GM12891 (cell line): ENCODE results near the gene RBFOX2.
"Not testable (repeated sequence)": the region's sequence is repeated elsewhere in the genome, so short reads cannot be mapped to it uniquely, and the experiment has no call there.

Source experiments
- DNase-seq: peaks from one replicate; pipeline ENCODE4 v3.0.0; 2011; ENCODE audit warnings: low spot score; ENCODE audit not compliant: insufficient read length
- FAIRE-seq: peaks from 2 replicates; lab custom pipeline; 2011; peaks lifted over from hg19 to GRCh38; lab: Jason Lieb, UNC
- PAX5 ChIP-seq: IDR thresholded peaks from 2 replicates; pipeline ENCODE4 v1.6.1; 2011; ENCODE audit warnings: low read length, moderate library complexity, mild to moderate bottlenecking; ENCODE audit not compliant: insufficient read depth, severe bottlenecking
- POLR2A ChIP-seq: IDR thresholded peaks from 2 replicates; pipeline ENCODE4 v1.6.1; 2011; ENCODE audit warnings: low read depth, low read length, control low read depth
- POLR2AphosphoS5 ChIP-seq: IDR thresholded peaks from 2 replicates; pipeline ENCODE4 v1.6.1; 2011; ENCODE audit warnings: low read depth, low read length, control low read depth
- POU2F2 ChIP-seq: IDR thresholded peaks from 2 replicates; pipeline ENCODE4 v1.6.1; 2011; ENCODE audit warnings: low read depth, mild to moderate bottlenecking, control low read depth, low read length, moderate library complexity
- SPI1 ChIP-seq: IDR thresholded peaks from 2 replicates; pipeline ENCODE4 v1.6.1; 2011; ENCODE audit warnings: low read depth, low read length, control low read depth
- TAF1 ChIP-seq: IDR thresholded peaks from 2 replicates; pipeline ENCODE4 v1.6.1; 2011; ENCODE audit warnings: low read depth, low read length, control low read depth

Gene RBFOX2

DNA sequence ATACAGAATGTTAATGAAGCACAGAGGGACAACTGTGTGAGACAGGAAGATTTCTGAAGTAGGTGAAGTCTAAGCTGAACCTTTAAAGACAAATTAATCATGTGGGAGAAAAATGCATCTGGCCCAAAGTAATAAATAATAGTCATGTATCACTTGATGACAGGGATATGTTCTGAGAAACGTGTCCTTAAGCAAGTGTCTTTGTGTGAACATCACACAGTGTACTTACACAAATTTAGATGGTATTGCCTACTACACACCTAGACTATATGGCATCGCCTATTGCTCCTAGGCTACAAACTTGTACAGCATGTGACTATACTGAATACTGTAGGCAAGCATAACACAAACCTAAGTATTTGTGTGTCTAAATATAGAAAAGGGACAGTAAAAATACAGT, 198.3 kb downstream of the RBFOX2 start:
- TF ChIP-seq SPI1 (no peak), POLR2AphosphoS5 (no peak), TAF1 (no peak)
- FAIRE-seq, result no peak

DNA sequence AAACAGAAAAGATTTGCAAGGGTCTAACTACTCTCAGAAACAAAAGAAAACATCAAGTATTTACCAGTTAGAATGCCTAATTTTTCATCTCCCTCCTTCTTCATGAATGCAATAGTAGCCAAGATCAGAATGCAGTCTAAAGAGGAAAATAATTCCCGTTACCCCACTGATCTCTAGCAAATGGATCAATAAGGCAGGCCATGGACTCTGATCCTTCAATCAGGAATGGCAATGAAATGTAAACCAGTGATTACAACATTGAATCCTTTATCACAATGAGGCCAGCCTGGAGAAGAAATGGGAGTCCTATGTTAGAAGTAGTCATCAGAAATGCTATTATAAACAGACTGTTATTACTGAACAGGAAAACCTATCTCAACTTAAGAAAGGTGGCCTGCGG, 204.4 kb downstream of the RBFOX2 start:
- no peak for DNase-seq
- TF ChIP-seq TAF1 (no peak), SPI1 (no peak), POLR2AphosphoS5 (no peak), PAX5 (no peak), POLR2A (no peak), POU2F2 (no peak)
- FAIRE-seq, result no peak

More for the DNA sequence above, 198.3 kb downstream of the RBFOX2 start:
- DNase-seq, result no peak

DNA sequence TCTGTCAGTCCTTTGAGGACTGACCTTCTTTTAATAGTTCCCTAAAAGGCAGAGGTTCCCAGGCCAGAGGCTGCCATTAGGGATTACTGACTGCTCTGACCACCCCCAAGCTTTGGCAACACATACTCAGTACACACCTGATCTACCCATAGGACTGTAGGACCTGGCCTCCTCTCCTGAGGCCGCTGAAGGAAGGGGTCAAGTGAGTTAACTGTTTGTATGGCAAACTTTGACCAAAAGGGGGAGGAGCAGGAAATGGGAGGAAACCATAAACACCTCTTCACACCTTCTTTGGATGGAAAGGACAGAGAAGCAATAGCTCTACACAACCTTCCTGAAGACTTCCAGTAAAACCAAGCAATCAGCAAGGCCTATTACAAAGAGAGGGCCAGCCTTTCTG, 207.0 kb downstream of the RBFOX2 start:
- TF ChIP-seq PAX5 (no peak), POU2F2 (no peak), POLR2A (no peak), POLR2AphosphoS5 (no peak), TAF1 (no peak), SPI1 (no peak)
- FAIRE-seq, result no peak
- no peak for DNase-seq

DNA sequence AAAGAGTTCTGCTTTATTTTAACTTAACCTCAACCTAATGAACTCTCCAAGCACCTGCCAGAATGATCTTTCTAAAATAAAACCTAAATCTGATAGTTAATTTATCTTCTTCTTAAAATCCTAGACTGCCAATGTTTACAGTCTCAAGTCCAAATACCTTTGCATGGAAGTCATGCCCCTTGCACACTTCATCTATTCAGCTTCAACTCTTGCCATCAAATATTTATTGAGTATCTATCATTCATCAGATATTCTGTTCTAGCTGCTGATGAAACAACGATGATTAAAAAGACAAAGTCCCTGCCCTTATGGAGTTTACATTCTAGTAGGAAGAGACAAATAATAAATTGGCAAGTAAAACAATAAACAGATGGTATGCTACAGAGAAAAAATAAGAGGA, 209.2 kb downstream of the RBFOX2 start:
- FAIRE-seq (no peak), DNase-seq (no peak)
- TF ChIP-seq TAF1 (no peak), POLR2A (no peak)

DNA sequence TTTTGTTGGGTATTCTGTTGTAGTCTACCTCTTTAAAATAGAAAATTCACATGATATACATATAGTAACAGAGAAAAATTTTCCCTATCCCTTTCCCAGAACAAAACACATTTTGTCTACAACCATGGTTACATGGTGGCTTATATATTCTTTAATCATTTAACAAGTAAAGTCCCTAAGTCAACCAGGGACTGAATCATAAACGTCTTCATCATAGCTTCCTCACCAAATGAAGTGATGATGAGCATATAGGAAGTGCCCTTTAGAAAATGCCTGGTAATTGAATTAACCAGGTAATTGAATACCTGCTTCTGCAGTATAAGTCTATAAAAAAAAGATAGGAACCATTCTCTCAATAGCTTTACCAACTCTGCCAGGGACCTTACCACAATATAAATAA, 209.7 kb downstream of the RBFOX2 start:
- FAIRE-seq (no peak), DNase-seq (no peak)
- TF ChIP-seq POU2F2, result no peak
- TF ChIP-seq POLR2AphosphoS5, result no peak
- no peak for TF ChIP-seq TAF1
- TF ChIP-seq SPI1, result no peak
- no peak for TF ChIP-seq PAX5
- no peak for TF ChIP-seq POLR2A

DNA sequence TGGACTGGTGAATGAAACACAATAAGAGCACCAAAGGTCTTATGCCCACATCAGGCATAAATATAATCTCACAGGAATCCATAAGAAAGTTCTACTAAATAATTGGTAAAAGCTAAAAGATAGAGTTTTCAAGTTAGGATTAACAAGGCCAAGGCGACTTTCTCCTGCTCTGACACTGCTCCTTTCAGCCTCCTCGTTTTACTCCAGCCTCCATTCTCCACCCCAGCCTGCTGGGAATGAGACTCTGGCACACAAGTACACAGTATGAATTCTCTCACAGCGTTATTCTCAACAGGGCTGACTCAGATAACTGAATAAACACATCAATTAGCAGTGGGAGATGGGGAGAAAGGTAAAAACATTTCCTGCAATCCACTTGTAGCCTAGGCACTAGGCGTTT, 216.0 kb downstream of the RBFOX2 start:
- DNase-seq (no peak), FAIRE-seq (no peak)
- TF ChIP-seq SPI1 (no peak), POLR2AphosphoS5 (no peak), PAX5 (no peak), POU2F2 (no peak), TAF1 (no peak), POLR2A (no peak)

DNA sequence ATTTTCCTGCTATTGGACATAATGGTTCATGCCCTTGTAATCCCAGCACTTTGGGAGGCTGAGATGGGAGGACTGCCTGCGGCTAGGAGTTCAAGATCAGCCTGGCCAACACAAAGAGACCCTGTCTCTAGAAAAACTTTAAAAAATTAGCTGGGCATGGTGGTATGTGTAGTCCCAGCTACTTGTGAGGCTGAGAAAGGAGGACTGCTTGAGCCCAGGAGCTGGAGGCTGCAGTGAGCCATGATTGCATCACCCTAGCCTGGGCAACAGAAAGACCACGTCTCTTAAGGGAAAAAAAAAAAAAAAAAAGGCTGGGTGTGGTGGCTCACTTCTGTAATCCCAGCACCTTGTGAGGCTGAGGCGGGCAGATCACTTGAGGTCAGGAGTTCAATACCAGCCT, 217.0 kb downstream of the RBFOX2 start:
- FAIRE-seq (no peak), DNase-seq (no peak)
- TF ChIP-seq PAX5 (no peak), POLR2AphosphoS5 (no peak), POLR2A (no peak), POU2F2 (no peak), SPI1 (no peak), TAF1 (no peak)

DNA sequence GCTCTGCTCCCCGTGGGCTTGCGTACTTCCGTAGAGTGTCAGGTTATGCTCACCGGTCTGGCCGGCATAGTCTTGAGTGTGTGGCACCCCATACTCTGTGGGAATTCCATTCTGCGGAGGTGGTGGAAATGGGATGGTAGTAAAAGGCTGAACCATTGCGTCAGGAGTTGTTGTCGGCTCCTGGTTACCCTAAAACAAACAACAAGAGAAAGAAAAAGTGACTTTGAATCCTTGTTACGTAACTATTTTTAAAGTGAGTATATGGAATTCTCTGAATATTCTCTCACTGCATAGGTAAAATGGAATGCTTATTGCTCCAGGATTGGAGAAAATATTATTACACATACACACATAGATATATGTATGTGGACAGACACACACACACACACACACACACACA, 218.8 kb downstream of the RBFOX2 start:
- FAIRE-seq (no peak), DNase-seq (no peak)
- TF ChIP-seq POLR2AphosphoS5 (no peak), POU2F2 (no peak)

DNA sequence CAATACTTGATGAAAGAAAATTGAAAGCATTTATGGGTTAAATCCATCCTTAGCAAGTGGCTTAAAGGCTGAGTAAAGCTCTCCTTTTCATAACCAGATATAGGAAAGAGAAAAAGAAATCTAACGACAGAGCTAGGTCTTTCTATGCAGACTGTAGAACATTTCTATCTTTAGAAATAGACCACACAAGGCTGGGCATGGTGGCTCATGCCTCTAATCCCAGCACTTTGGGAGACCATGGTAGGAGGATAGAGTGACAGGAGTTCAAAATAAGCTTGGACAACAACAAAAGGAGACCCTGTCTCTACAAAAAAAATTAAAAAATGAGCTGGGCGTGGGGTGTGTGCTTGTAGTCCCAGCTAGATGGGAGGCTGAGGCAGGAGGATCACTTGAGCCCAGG, 220.2 kb downstream of the RBFOX2 start:
- TF ChIP-seq TAF1 (no peak), POLR2AphosphoS5 (no peak), PAX5 (no peak), POLR2A (no peak), SPI1 (no peak), POU2F2 (no peak)
- DNase-seq (no peak), FAIRE-seq (no peak)

DNA sequence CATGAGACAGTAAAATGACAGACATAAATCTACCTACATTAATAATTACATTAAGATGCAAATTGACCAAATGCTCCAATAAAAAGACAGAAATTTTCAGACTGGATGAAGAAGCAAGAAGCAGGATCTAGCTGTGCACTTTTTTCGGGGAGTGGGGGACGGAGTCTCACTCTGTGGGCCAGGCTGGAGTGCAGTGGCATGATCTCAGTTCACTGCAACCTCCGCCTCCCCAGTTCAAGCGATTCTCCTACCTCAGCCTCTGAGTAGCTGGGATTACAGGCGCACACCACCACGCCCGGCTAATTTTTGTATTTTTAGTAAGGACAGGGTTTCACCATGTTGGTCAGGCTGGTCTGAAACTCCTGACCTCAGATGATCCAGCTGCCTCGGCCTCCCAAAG, 222.0 kb downstream of the RBFOX2 start:
- DNase-seq, FAIRE-seq: not testable (repeated sequence)

DNA sequence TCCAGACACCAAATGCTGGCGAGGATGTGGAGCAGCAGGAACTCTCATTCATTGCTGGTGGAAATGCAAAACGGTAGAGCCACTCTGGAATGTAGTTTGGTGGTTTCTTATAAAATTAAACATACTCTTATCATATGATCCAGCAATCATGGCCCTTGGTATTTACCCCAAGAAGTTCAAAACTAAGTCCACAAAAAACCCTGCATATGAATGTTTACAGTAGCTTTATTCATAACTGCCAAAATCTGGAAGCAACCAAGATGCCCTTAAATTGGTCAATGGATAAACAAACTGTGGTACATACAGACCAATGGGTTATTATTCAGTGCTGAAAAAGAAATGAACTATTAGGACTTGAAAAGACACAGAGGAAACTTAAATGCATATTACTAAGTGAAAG, 223.2 kb downstream of the RBFOX2 start:
- DNase-seq, result no peak
- TF ChIP-seq PAX5 (no peak), TAF1 (no peak)
- FAIRE-seq, result no peak

DNA sequence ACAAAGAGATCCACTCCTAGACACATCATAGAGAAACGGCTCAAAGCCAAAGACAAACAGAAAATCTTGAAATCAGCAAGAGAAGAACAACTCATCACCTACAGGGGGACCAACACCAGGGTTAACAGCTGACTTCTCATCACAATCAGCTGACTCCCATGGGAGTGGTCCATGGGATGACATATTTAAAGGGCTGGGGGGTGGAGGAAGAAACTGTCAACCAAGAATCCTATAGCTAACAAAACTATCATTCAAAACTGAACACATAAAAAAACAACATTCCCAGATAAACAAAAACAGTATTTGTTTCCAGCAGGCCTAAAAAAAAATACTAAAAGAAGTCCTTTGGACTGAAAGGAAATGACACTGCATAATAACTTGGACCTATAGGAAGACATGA, 224.2 kb downstream of the RBFOX2 start:
- FAIRE-seq (no peak), DNase-seq (no peak)
- no peak for TF ChIP-seq SPI1
- TF ChIP-seq POLR2A, result no peak
- no peak for TF ChIP-seq TAF1
- no peak for TF ChIP-seq POU2F2
- no peak for TF ChIP-seq PAX5
- TF ChIP-seq POLR2AphosphoS5, result no peak
